Neural cell (in vitro differentiated cells): ENCODE measurements around the gene TADA2B. TPM values are rescaled to one million over a fixed set of nuclear protein-coding genes. Genes with fewer than 3 reads are reported as not detected.

Source experiments
- H2AFZ ChIP-seq: fragments of 200-600, 300-800 bp; sonication (generic), shearing (Covaris generic); 2 replicates; pipeline ENCODE4 v1.6.0; 2014; ENCODE audit warnings: low read depth, mild to moderate bottlenecking, antibody characterized with exemption, low read length, moderate library complexity
- H3F3A ChIP-seq: fragments of 200-600 bp; shearing (Covaris generic); 2 replicates; pipeline ENCODE4 v1.6.1; 2016; ENCODE audit warnings: mild to moderate bottlenecking, moderate library complexity, mixed read lengths, antibody characterized with exemption, low read length; ENCODE audit not compliant: insufficient read depth, poor library complexity, severe bottlenecking
- H3K27ac ChIP-seq: fragments of 200-600, 300-800 bp; sonication (generic), shearing (Covaris generic); 2 replicates; pipeline ENCODE4 v1.5.1; 2014; ENCODE audit warnings: mild to moderate bottlenecking, low read length, moderate library complexity
- H3K27me3 ChIP-seq: fragments of 300-800, 200-600 bp; sonication (generic), shearing (Covaris generic); 2 replicates; pipeline ENCODE4 v1.6.0; 2014; ENCODE audit warnings: mild to moderate bottlenecking, low read depth, low read length, moderate library complexity; ENCODE audit not compliant: insufficient read depth
- H3K36me3 ChIP-seq: fragments of 300-800, 200-600 bp; sonication (generic), shearing (Covaris generic); 2 replicates; pipeline ENCODE4 v1.5.1; 2014; ENCODE audit warnings: mild to moderate bottlenecking, antibody characterized with exemption, low read length, moderate library complexity; ENCODE audit not compliant: insufficient read depth
- H3K4me2 ChIP-seq: fragments of 300-800, 200-600 bp; sonication (generic), shearing (Covaris generic); 2 replicates; pipeline ENCODE4 v1.6.0; 2014; ENCODE audit warnings: mild to moderate bottlenecking, low read length
- H3K4me3 ChIP-seq: fragments of 300-800, 200-600 bp; sonication (generic), shearing (Covaris generic); 2 replicates; pipeline ENCODE4 v1.5.1; 2014; ENCODE audit warnings: mild to moderate bottlenecking, low read length, moderate library complexity
- H3K79me2 ChIP-seq: fragments of 200-600 bp; shearing (Covaris generic); replicated peaks from 2 replicates; pipeline ENCODE4 v1.6.0; 2014; ENCODE audit warnings: mild to moderate bottlenecking, low read length, moderate library complexity; ENCODE audit not compliant: insufficient read depth
- H3K9ac ChIP-seq: fragments of 300-800, 200-600 bp; sonication (generic), shearing (Covaris generic); 2 replicates; pipeline ENCODE4 v1.6.1; 2016; ENCODE audit warnings: mild to moderate bottlenecking, low read length, mixed read lengths
- H3K9me2 ChIP-seq: fragments of 200-600 bp; shearing (Covaris generic); 2 replicates; pipeline ENCODE4 v1.6.1; 2016; ENCODE audit warnings: mild to moderate bottlenecking, low read length, mixed read lengths; ENCODE audit not compliant: insufficient read depth
- H3K9me3 ChIP-seq: fragments of 200-600, 300-800 bp; sonication (generic), shearing (Covaris generic); 2 replicates; pipeline ENCODE4 v1.6.1; 2016; ENCODE audit warnings: mild to moderate bottlenecking, mixed run types, low read length, moderate library complexity, mixed read lengths
- H4K20me1 ChIP-seq: fragments of 200-600 bp; shearing (Covaris generic); 2 replicates; pipeline ENCODE4 v1.6.1; 2016; ENCODE audit warnings: mild to moderate bottlenecking, mixed run types; ENCODE audit not compliant: insufficient read depth
- EP300 ChIP-seq: fragments of 450-650 bp; conservative IDR thresholded peaks from 2 replicates; pipeline ENCODE4 v1.6.1; 2014; ENCODE audit warnings: antibody characterized with exemption, mild to moderate bottlenecking, moderate library complexity; ENCODE audit not compliant: poor library complexity, severe bottlenecking
- EZH2 ChIP-seq: fragments of 200-600, 300-800 bp; shearing (Covaris generic), sonication (generic); IDR thresholded peaks from 2 replicates; pipeline ENCODE4 v1.6.1; 2014; ENCODE audit warnings: antibody characterized with exemption, low read length, borderline replicate concordance, mild to moderate bottlenecking; ENCODE audit not compliant: insufficient read depth, poor library complexity, severe bottlenecking
- MXI1 ChIP-seq: fragments of 450-650 bp; conservative IDR thresholded peaks from 2 replicates; pipeline ENCODE4 v1.6.1; 2014; ENCODE audit warnings: antibody characterized with exemption, mild to moderate bottlenecking; ENCODE audit not compliant: poor library complexity, severe bottlenecking
- POLR2AphosphoS5 ChIP-seq: IDR thresholded peaks from 2 replicates; pipeline ENCODE4 v1.6.1; 2012
- RAD21 ChIP-seq: fragments of 450-650 bp; conservative IDR thresholded peaks from 2 replicates; pipeline ENCODE4 v1.6.1; 2014; ENCODE audit warnings: antibody characterized with exemption, mild to moderate bottlenecking, moderate library complexity
- REST ChIP-seq: IDR thresholded peaks from 2 replicates; pipeline ENCODE4 v1.6.1; 2012; ENCODE audit warnings: borderline replicate concordance
- SMC3 ChIP-seq: fragments of 450-650 bp; conservative IDR thresholded peaks from 2 replicates; pipeline ENCODE4 v1.6.1; 2014; ENCODE audit warnings: antibody characterized with exemption, mild to moderate bottlenecking, moderate library complexity; ENCODE audit not compliant: poor library complexity
- TAF1 ChIP-seq: IDR thresholded peaks from 2 replicates; pipeline ENCODE4 v1.6.1; 2012; ENCODE audit warnings: low read depth
- polyA plus RNA-seq: library from polyadenylated mRNA; depleted of rRNA; stranded (reverse); fragments of >200 nt; gene quantifications from 2 replicates; pipeline ENCODE4 v1.2.3, GENCODE V29; 2014
- TF ChIP-seq, protein P1 (sequence below): fragments of 450-650 bp; IDR thresholded peaks from 2 replicates; pipeline ENCODE4 v1.5.1; 2014; ENCODE audit warnings: antibody characterized with exemption, mild to moderate bottlenecking, moderate library complexity; ENCODE audit not compliant: poor library complexity, severe bottlenecking

Gene TADA2B
- polyA plus RNA-seq, 1 donor from 2014 or later, result 13.9 TPM

DNA sequence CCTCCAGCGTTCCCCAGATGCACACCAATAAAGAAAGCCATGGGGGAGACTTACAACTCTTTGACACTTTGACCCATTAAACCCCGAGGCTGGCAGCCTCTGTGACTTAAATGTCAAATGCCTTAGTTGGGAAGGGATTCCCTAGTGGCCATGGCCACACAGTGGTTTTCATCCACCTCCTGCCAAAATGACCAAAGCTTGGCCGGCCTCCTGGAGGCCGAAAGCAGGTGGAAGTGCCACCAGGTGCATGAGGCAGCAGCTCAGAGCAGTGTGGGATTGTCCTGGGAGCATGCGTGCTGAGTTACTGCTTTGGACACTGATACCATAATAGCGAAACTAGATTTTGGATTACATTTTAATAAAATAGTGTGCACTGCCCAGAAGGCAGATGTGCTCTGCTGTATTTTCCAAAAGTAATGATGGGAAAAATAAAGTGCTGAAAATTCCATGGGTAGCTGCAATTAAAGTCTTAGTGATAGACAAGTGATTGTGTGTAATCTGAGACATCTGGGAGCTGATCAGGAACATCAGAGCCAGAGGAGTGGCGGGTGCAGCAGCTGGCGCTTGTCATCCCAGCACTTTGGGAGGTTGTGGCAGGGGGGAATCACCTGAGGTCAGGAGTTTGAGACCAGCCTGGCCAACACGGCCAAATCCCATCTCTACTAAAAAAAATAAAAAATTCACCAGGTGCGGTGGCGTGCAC is 39.8 kb upstream of the TADA2B start:
- Histone ChIP-seq H3K36me3 (no peaks in the 10 kb centered on the region), H3K27ac (no peak overlapping the region), H3K9ac (no peak overlapping the region), H4K20me1 (no peaks in the 10 kb centered on the region), H3K9me3 (no peaks in the 10 kb centered on the region), H3F3A (no peaks in the 10 kb centered on the region), H3K4me2 (no peak overlapping the region), H2AFZ (no peak overlapping the region), H3K9me2 (no peaks in the 10 kb centered on the region), H3K79me2 (no peaks in the 10 kb centered on the region), H3K27me3 (no peaks in the 10 kb centered on the region), H3K4me3 (no peak overlapping the region)
- TF ChIP-seq EP300 (no peak), POLR2AphosphoS5 (no peak), TAF1 (no peak), REST (no peak), EZH2 (no peak), MXI1 (no peak), SMC3 (no peak), RAD21 (no peak)
- TF ChIP-seq, protein P1, sequence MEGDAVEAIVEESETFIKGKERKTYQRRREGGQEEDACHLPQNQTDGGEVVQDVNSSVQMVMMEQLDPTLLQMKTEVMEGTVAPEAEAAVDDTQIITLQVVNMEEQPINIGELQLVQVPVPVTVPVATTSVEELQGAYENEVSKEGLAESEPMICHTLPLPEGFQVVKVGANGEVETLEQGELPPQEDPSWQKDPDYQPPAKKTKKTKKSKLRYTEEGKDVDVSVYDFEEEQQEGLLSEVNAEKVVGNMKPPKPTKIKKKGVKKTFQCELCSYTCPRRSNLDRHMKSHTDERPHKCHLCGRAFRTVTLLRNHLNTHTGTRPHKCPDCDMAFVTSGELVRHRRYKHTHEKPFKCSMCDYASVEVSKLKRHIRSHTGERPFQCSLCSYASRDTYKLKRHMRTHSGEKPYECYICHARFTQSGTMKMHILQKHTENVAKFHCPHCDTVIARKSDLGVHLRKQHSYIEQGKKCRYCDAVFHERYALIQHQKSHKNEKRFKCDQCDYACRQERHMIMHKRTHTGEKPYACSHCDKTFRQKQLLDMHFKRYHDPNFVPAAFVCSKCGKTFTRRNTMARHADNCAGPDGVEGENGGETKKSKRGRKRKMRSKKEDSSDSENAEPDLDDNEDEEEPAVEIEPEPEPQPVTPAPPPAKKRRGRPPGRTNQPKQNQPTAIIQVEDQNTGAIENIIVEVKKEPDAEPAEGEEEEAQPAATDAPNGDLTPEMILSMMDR, result no peak

GRCh38 chr4:7003879-7004240 is 39.3 kb upstream of the TADA2B start:
- Histone ChIP-seq H3K36me3 (no peaks in the 10 kb centered on the region), H3K9ac (no peak overlapping the region), H3F3A (no peaks in the 10 kb centered on the region), H3K9me3 (no peaks in the 10 kb centered on the region), H2AFZ (no peak overlapping the region), H3K79me2 (no peaks in the 10 kb centered on the region), H3K9me2 (no peaks in the 10 kb centered on the region), H3K27me3 (no peaks in the 10 kb centered on the region), H3K4me2 (no peak overlapping the region), H4K20me1 (no peaks in the 10 kb centered on the region), H3K27ac (no peak overlapping the region), H3K4me3 (no peak overlapping the region)
- no peak for TF ChIP-seq EZH2
- TF ChIP-seq REST, result no peak
- TF ChIP-seq RAD21, result no peak
- no peak for TF ChIP-seq TAF1
- no peak for TF ChIP-seq SMC3
- no peak for TF ChIP-seq EP300
- TF ChIP-seq MXI1, result no peak
- TF ChIP-seq, protein P1, result no peak
- TF ChIP-seq POLR2AphosphoS5, result no peak
